ENCODE measurements around the gene CST9.

CST9 gene

DNA sequence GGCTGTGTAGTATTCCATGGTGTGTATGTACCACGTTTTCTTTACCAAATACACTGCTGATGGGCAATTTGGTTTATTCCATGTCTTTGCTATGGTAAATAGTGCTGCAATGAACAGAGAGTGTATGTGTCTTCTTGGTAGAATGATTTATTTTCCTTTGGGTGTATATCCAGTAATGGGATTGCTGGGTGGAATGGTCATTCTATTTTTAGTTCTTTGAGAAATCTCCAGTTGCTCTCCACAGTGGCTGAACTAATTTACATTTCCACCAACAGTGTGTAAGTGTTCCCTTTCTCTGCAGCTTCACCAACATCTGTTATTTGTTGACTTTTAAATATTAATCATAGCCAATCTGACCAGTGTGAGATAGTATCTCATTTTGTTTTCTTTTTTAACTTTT is 51.3 kb downstream of the CST9 start:
- DNase-seq (ENCODE audit: low read depth) = no peak
- H3K4me3 ChIP-seq (ENCODE audit: control insufficient read depth, low read depth, low read length) = no peak overlapping the region
- TF ChIP-seq, protein P1, sequence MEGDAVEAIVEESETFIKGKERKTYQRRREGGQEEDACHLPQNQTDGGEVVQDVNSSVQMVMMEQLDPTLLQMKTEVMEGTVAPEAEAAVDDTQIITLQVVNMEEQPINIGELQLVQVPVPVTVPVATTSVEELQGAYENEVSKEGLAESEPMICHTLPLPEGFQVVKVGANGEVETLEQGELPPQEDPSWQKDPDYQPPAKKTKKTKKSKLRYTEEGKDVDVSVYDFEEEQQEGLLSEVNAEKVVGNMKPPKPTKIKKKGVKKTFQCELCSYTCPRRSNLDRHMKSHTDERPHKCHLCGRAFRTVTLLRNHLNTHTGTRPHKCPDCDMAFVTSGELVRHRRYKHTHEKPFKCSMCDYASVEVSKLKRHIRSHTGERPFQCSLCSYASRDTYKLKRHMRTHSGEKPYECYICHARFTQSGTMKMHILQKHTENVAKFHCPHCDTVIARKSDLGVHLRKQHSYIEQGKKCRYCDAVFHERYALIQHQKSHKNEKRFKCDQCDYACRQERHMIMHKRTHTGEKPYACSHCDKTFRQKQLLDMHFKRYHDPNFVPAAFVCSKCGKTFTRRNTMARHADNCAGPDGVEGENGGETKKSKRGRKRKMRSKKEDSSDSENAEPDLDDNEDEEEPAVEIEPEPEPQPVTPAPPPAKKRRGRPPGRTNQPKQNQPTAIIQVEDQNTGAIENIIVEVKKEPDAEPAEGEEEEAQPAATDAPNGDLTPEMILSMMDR (conservative IDR thresholded peaks at IDR 0.05; ENCODE audit: control insufficient read depth, insufficient read depth, low read depth, low read length) = no peak

Measured in fibroblast of mammary gland (primary cell).